AG08396 (cell line): ENCODE results near the gene PHGDH.
"Not testable (repeated sequence)": the region's sequence is repeated elsewhere in the genome, so short reads cannot be mapped to it uniquely, and the experiment has no call there.

Experiments
- DNase-seq: peaks from one replicate; pipeline ENCODE4 v3.0.0; 2012; ENCODE audit warnings: low spot score, mixed read lengths

PHGDH gene

GRCh38 chr1:119711804-119712341 lies at the start of gene PHGDH:
Gene PHGDH (plus strand): TSS chr1:119711934. CDS start chr1:119712023, 89 bp downstream.
- DNase-seq, result peak; percentile 94

- no peak for DNase-seq
Measured at GRCh38 chr1:119662034-119662437, 49.7 kb upstream of the PHGDH start.

- DNase-seq, result no peak
Measured at GRCh38 chr1:119664067-119664466, 47.7 kb upstream of the PHGDH start.

- DNase-seq, result no peak
Measured at GRCh38 chr1:119667173-119667572, 44.6 kb upstream of the PHGDH start.

- DNase-seq, result no peak
Measured at GRCh38 chr1:119670898-119671297, 40.8 kb upstream of the PHGDH start.

- no peak for DNase-seq
Measured at GRCh38 chr1:119673171-119673940, 38.4 kb upstream of the PHGDH start.

- DNase-seq, result peak; percentile 24
Measured at GRCh38 chr1:119674111-119674526, 37.6 kb upstream of the PHGDH start.

- DNase-seq, result peak; percentile 63
Measured at GRCh38 chr1:119674835-119675289, 36.9 kb upstream of the PHGDH start.

- DNase-seq, result peak; percentile 82
Measured at GRCh38 chr1:119675349-119676345, 36.1 kb upstream of the PHGDH start.

GRCh38 chr1:119676571-119677206 lies 35.0 kb upstream of the PHGDH start:
- no peak for DNase-seq

GRCh38 chr1:119679223-119679622 lies 32.5 kb upstream of the PHGDH start:
- no peak for DNase-seq

GRCh38 chr1:119680193-119680592 lies 31.5 kb upstream of the PHGDH start:
- DNase-seq, result no peak

- DNase-seq, result no peak
Measured at GRCh38 chr1:119680723-119681122, 31.0 kb upstream of the PHGDH start.

GRCh38 chr1:119681560-119681959 lies 30.2 kb upstream of the PHGDH start:
- no peak for DNase-seq

- DNase-seq, result no peak
Measured at GRCh38 chr1:119682141-119682540, 29.6 kb upstream of the PHGDH start.

- DNase-seq, result no peak
Measured at GRCh38 chr1:119683893-119684292, 27.8 kb upstream of the PHGDH start.

- DNase-seq, result no peak
Measured at GRCh38 chr1:119686661-119687060, 25.1 kb upstream of the PHGDH start.

- no peak for DNase-seq
Measured at GRCh38 chr1:119687434-119688079, 24.2 kb upstream of the PHGDH start.

- no peak for DNase-seq
Measured at GRCh38 chr1:119688810-119689209, 22.9 kb upstream of the PHGDH start.

- no peak for DNase-seq
Measured at GRCh38 chr1:119689511-119689910, 22.2 kb upstream of the PHGDH start.

- DNase-seq, result not testable (repeated sequence)
Measured at GRCh38 chr1:119696863-119697262, 14.9 kb upstream of the PHGDH start.
